Psoas muscle (tissue), 8 donors: ENCODE data around the gene PPCDC. TPM values are rescaled to one million over a fixed set of nuclear protein-coding genes. Genes with fewer than 3 reads are reported as not detected.

Source experiments
- ATAC-seq, 4 donors: fragments of 200-7000 bp; cut with Tn5 transposase; one replicate each; pipeline ENCODE4 v1.9.1; 2020; ENCODE audit warnings: moderate library complexity in 3 of 4, mild to moderate bottlenecking in 2 of 4
- DNase-seq, 2 donors: peaks; one replicate each; pipeline ENCODE4 v3.0.0-alpha.2; 2020
- H3K27ac ChIP-seq: fragments of 200-600 bp; one replicate; pipeline ENCODE4 v1.8.0; 2022
- H3K27me3 ChIP-seq, 3 donors: fragments of 200-600 bp in 1 of 3; one replicate each; pipeline versions ENCODE4 v1.6.1 to v1.8.0; 2013 to 2022; ENCODE audit warnings: low read length in 2 of 3, mild to moderate bottlenecking in 2 of 3, moderate library complexity in 1 of 3; ENCODE audit not compliant: insufficient read depth in 3 of 3
- H3K36me3 ChIP-seq, 2 donors: fragments of 200-600 bp in 1 of 2; one replicate each; pipeline versions ENCODE4 v1.6.1 to v1.8.0; 2013 to 2022; ENCODE audit warnings: low read depth in 1 of 2, mild to moderate bottlenecking in 1 of 2, moderate library complexity in 1 of 2; ENCODE audit not compliant: insufficient read depth in 1 of 2
- H3K4me1 ChIP-seq: fragments of 200-600 bp; one replicate; pipeline ENCODE4 v1.8.0; 2022
- H3K4me3 ChIP-seq: fragments of 200-600 bp; one replicate; pipeline ENCODE4 v1.8.0; 2022; ENCODE audit warnings: mild to moderate bottlenecking
- H3K9me3 ChIP-seq: fragments of 200-600 bp; one replicate; pipeline ENCODE4 v1.8.0; 2022
- WGBS, 3 donors: extraction: QIAGEN DNeasy Blood & Tissue Kit; methylation state at CpG; one replicate each; pipeline versions ENCODE4 v1.1.6 to v1.1.7; 2013; 5-methylcytosine and 5-hydroxymethylcytosine counted together
- intact Hi-C, 2 donors: fragments of 100-400 bp; cut with DNase I; formaldehyde crosslinking; loops; one replicate each; pipeline versions ENCODE4 v1.11.0 to v1.14.2; 2022
- polyA plus RNA-seq, 3 donors: library from polyadenylated mRNA; stranded (reverse); fragments of 200-250 nt; gene quantifications; one replicate each; pipeline ENCODE4 v1.2.3, GENCODE V29; 2013
- total RNA-seq, 4 donors: library from RNA; stranded (reverse); fragmentation: NEBNext Ultra II Directional in 2 of 4; extraction: Animal tissue kit (Norgen Biotek cat#: 25700) in 2 of 4; gene quantifications; one replicate each; pipeline versions ENCODE4 v1.2.1 to v1.2.4, GENCODE V29; 2021 to 2023
- TF ChIP-seq, protein P1 (sequence below): fragments of 200-600 bp; IDR thresholded peaks from one replicate; pipeline ENCODE4 v1.8.0; 2022; ENCODE audit warnings: antibody characterized with exemption
- donor health status: healthy with polysubstance abuse.
- donor health status: DM: no; HTN: no; CAD: no; lungs with moderate emphysema.
- donor health status: Bipolar disorder and iron deficiency.
- donor health status: healthy.
- donor health status: DM: yes; HTN: yes; CAD: no.
- donor health status: DM: no; HTN: no; CAD: no.
- donor health status: DM: no; HTN: no; CAD: no.
- donor health status: DM: yes; HTN: yes; CAD: no.

PPCDC gene
- total and polyA plus RNA-seq, 7 donors: 2.4 to 26.1 (median 11.7) TPM

DNA sequence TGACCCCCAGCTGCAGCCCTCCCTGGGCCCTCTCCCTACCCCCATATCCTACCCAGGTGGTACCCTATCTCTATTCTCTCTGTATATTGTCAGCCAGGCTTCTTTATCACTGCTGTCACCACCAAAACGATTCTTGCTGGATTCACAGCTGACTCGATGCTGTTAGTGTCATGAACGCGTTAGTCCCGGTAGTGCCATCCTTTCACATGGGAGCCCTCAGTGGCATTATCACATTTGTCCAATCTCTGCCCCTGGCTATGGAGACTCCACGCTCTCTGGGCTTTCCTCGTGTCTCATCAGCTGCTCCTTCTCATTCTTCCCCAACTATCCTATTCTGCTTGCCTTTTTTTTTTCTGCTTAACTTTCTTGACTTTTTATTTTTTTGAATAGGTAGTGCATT, 21.0 kb upstream of the PPCDC start:
- intact Hi-C loops: no loop called here
- TF ChIP-seq, protein P1, sequence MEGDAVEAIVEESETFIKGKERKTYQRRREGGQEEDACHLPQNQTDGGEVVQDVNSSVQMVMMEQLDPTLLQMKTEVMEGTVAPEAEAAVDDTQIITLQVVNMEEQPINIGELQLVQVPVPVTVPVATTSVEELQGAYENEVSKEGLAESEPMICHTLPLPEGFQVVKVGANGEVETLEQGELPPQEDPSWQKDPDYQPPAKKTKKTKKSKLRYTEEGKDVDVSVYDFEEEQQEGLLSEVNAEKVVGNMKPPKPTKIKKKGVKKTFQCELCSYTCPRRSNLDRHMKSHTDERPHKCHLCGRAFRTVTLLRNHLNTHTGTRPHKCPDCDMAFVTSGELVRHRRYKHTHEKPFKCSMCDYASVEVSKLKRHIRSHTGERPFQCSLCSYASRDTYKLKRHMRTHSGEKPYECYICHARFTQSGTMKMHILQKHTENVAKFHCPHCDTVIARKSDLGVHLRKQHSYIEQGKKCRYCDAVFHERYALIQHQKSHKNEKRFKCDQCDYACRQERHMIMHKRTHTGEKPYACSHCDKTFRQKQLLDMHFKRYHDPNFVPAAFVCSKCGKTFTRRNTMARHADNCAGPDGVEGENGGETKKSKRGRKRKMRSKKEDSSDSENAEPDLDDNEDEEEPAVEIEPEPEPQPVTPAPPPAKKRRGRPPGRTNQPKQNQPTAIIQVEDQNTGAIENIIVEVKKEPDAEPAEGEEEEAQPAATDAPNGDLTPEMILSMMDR: no peak
- H3K9me3 ChIP-seq: no peaks in the 10 kb centered on the region
- DNase-seq (no peak), ATAC-seq (no peak)
- no peaks in the 10 kb centered on the region for H3K36me3 ChIP-seq
- H3K27ac ChIP-seq: no peak overlapping the region
- 43 to 60% (median 47%) methylated on average over 7 of the region's 7 CpGs for WGBS, 3 donors
- peaks cover 0 to 39% (median 0%) of the 10 kb centered on the region in 3 donors for H3K27me3 ChIP-seq
- no peaks in the 10 kb centered on the region for H3K4me1 ChIP-seq
- no peak overlapping the region for H3K4me3 ChIP-seq

- peaks cover 0 to 8% (median 0%) of the 10 kb centered on the region in 3 donors for H3K27me3 ChIP-seq
- no peak for DNase-seq
- intact Hi-C loops: no loop called here
- 86 to 88% (median 88%) methylated on average over 13 of the region's 13 CpGs for WGBS, 3 donors
- H3K4me3 ChIP-seq: no peak overlapping the region
- H3K27ac ChIP-seq: no peak overlapping the region
- no peaks in the 10 kb centered on the region for H3K36me3 ChIP-seq
- TF ChIP-seq, protein P1: no peak
- no peak for ATAC-seq
- no peaks in the 10 kb centered on the region for H3K4me1 ChIP-seq
- H3K9me3 ChIP-seq: no peaks in the 10 kb centered on the region
These were observed 16.2 kb upstream of the PPCDC start for GRCh38 chr15:75007216-75007615.

DNA sequence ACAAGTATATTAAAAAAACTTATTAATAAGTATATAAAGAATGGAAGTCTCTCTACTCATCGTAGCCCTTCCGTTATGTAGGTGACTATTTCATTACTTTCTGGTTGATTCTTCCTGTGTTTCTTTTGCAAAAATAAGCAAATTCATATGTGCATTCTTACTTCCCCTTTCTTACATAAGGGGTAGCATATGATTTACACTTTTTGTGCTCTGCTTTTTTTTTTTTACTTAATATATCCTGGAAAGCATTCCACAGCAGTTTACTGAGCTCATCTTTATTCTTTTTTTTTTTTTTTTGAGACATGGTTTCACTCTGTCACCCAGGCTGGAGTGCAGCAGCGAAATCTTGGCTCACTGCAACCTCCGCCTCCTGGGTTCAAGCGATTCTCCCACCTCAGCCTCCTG, 15.2 kb upstream of the PPCDC start:
- H3K4me3 ChIP-seq: no peak overlapping the region
- intact Hi-C loops: no loop called here
- no peaks in the 10 kb centered on the region for H3K36me3 ChIP-seq
- peaks cover 0 to 5% (median 0%) of the 10 kb centered on the region in 3 donors for H3K27me3 ChIP-seq
- ATAC-seq: no peak
- H3K9me3 ChIP-seq: no peaks in the 10 kb centered on the region
- DNase-seq: no peak
- H3K4me1 ChIP-seq: no peaks in the 10 kb centered on the region
- H3K27ac ChIP-seq: no peak overlapping the region
- TF ChIP-seq, protein P1: no peak
- 76 to 81% (median 81%) methylated on average over 5 of the region's 5 CpGs for WGBS, 3 donors

- no peak for ATAC-seq
These were observed 14.6 kb upstream of the PPCDC start for GRCh38 chr15:75008629-75009326.

More at GRCh38 chr15:75008629-75009326, 14.6 kb upstream of the PPCDC start:
- DNase-seq: no peak
- intact Hi-C loops: no loop called here
- Histone ChIP-seq H3K27ac (no peak overlapping the region), H3K27me3 (peaks cover 0 to under 1% (median 0%) of the 10 kb centered on the region in 3 donors), H3K4me1 (no peaks in the 10 kb centered on the region), H3K9me3 (no peaks in the 10 kb centered on the region), H3K4me3 (no peak overlapping the region), H3K36me3 (no peaks in the 10 kb centered on the region)
- WGBS, 3 donors: 77 to 83% (median 78%) methylated on average over 6 of the region's 6 CpGs
- TF ChIP-seq, protein P1: no peak
